MV-4-11 (cell line): ENCODE results near the gene NUDT16L1.

ENCODE experiments used
- DNase-seq: peaks from one replicate; lab custom pipeline; 2025; lab: John Stamatoyannopoulos, UW

NUDT16L1 gene

DNA sequence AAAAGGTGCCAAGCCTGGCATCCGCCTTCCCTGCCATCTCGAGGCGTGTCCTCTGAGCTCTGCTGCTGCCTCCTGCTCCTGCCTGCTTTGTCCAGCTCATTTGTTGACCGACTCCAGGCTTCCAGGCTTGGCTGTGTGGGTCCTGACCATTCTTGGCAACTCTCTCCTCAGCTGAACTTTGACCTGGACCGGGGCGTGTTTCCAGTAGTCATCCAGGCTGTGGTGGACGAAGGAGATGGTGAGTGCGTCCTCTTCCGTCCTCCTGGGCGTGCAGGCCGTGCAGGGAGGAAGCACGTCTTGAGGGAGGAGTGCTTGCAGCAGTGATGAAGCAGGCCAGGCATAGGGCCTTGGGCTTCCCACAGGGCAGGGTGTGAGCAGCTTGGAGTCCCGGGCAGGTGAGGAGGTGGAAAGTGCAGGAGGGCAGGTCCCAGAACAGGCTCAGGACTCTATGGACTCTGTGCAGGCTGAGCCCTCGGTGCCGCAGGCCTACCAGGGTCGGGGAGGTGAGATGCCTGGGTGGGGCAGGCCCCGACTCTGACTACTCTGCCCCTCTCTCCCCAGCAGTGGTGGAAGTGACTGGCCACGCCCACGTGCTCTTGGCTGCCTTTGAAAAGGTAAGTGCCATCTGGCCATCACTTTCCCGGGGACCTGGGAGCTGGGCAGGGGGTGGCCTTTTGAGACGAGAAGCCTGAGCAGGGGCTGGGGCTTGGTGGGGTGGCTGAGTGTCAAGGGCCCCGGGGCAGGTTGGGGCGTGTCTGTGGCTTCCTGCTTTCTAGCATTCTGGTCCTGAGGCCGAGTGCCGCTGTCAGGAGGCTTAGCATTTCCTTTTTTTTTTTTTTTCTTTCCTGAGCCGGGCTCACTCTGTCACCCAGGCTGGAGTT lies 28.6 kb upstream of the NUDT16L1 start:
- peak; percentile 80 for DNase-seq

DNA sequence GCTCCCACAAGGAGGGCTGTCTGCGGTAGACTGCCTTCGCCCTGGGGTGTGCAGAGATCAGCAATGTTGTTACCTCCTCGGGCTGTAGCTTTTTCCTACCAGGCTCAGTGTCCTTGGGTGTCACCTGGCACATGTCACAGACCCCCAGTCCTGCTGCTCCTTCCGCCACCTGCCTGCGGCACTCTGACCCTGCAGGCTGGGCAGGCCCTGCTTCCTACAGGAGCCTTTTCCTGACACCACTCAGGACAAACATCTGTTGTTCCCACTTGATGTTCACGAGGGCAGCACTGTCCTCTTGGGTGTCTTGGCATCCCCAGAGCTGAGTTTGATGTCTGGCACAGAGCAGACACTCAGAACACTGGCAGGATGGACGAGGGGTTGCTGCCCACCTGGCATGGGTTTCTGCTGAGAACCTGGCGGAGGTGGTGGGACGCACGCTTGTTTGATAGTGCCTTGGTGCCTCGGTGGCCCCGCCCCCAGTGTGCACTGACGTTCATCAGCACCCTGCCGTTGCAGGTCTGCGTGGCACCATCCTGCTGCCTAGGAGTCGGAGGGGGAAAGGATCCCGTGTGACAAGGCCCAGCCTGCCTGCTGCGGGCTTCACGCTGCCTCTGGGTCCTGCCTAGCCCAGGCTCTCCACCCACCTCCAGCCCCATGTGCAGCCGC lies 26.7 kb upstream of the NUDT16L1 start:
- no peak for DNase-seq

DNA sequence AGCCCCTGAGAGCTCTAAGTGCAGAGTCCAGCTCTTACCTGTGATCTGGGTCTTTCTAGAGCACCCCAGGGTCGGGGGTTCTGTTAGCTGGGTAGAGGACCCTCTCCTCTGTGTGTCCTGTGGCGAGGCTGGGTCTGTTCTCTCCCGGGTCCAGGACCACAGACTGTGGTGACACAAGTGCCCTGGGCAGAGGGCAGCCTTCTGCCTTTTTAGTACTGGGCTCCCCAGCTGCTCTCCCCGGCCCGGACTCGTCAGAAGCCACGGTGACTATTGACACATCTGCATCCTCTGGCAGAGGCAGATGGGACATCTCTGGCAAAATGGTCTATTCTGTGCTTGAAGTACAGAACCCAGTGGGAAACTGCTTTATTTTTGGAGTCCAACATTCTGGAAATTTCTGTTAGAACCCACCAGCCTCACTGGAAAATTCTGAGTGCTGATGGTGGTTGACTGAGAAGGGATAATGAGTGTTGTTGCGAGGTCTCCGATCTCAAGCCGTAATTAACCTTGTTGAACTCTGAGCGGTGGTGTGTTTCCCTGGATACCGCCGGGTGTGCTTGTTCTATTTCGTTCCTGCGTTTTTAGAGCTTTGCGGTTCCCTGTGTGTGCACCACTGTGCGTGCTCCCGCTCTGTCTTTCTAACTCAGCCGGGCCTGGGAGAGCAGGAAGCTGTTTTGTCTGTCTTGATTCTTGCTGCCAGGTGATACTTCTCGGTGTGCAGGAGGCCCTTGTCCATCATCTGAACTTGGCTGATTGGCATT lies 26.0 kb upstream of the NUDT16L1 start:
- DNase-seq, result no peak

DNA sequence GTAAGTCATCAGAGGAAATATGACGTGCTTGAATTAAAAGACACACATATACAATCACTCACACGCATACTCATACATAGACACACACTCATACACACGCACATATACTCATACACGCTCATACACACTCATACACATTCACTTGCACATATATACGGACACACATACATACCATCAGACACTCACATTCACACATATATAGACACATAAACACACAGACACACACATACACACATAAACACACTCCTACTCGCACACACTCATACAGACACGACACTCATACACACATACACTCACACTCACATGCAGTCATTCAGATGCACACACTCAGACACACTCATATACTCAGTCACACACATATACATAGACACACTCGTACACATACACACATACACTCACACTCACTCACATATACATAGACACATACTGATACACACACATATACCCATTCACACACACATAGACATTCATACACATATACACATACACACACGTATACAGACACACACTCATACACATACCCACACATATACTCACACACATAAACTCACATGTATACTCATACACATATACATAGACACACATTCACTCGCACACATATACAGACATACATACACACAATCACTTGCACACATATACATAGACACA lies 24.9 kb upstream of the NUDT16L1 start:
- no peak for DNase-seq

DNA sequence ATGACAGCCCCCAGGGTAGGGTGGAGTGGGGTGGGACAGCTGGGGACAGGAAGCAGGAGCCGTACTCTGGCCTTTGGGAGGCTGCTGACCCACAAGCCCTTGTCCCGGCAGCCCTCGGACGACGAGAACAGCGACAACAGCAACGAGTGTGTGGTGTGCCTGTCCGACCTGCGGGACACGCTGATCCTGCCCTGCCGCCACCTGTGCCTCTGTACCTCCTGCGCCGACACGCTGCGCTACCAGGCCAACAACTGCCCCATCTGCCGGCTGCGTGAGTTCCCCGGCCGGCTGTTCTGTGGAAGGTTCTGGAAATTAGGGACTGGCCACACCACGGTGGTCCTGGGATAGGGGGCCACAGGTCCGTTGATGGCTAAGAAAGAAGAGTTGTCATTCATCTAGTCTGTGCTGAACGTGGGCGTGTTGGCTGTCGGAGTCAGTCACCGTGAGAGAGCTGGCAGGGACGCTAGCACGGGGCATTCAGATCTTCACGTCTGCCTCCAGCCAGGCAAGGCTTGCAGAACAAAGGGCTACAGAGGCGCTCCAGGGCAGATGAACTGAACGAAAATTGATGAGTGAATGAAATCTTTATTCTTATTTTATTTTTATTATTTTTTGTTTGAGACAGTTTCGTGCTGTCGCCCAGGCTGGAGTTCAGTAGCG lies 19.8 kb upstream of the NUDT16L1 start:
- no peak for DNase-seq

DNA sequence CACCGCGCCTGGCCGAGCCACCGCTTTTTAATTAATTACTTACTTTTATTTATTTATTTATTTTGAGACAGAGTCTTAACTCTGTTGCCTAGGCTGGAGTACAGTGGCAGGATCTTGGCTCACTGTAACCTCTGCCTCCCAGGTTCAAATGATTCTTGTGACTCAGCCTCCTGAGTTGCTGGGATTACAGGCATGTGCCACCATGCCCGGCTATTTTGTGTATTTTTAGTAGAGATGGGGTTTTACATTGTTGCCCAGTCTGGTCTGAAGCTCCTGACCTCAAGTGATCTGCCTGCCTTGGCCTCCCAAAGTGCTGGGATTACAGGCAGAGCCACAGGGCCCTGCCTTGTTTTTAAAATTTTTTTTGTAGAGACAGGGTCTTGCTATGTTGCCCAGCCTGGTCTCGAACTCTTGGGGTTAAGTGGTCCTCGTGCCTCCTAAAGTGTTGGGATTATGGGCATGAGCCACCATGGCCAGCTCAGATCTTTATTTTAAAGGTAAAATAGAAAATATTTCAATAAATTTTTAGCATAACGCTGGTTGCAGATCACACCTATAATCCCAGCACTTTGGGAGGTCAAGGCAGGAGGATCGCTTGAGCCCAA lies 18.3 kb upstream of the NUDT16L1 start:
- no peak for DNase-seq

DNA sequence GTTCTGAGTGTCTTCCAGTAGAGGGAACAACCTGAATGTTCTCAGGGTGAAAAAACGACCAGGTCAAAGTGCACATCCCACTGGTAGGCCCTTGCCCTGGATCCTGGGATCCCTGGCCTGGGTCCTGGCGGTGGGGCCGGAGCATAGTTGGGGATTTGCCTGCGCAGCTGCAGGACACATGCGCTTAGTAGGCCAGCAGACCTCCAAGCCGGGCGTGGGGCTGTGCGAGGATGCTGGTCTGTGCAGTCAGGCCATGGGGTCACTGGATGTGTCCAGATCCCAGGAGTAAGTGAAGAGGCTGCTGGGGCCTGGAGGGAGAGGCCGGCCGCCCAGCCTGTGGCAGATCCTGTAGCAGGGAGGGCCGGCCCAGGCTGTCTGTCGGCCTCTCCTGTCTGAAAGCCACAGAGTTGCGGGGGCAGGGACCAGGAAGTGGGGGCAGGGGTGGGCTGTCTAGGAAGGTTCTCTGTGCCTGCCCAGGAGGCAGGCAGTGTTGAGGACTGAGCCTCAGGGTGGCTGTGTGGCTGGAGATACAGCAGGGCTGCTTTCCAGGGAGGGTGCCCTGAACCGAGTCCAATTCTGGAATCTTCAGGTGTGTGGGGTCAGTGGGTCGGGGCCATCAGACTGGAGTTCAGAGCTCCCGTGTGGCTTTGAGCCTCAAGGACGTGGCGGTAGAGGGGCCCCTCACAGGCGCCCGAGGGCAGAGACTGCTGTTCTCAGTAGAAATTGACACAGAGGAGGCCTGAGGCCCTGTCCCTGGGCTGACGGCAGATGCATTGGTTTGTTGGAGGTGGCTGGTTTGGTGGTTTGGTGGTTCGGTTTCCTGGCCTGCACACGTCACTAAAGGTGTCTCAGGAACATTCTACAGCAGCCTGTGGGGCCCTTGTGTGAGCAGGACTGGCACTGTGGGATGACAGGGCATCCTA lies 17.2 kb upstream of the NUDT16L1 start:
- DNase-seq, result no peak

DNA sequence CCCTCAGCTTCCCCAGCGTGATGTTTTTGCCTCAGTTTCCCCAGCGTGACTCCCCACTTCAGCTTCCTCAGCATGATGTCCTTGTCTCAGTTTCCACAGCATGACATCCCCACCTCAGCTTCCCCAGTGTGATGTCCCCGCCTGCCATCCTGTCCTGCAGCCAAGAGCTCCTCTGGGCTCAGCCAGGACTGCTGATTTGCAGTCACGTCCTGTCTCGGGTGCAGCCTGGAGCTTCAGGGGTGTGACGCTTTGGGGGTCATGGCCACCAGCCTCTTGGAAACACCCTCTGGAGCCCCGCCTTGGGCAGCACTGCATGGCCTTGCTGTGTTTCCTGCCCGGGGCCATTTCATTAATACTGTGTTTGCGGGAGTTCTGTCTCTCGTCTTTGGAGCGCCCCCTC lies 16.5 kb upstream of the NUDT16L1 start:
- no peak for DNase-seq

DNA sequence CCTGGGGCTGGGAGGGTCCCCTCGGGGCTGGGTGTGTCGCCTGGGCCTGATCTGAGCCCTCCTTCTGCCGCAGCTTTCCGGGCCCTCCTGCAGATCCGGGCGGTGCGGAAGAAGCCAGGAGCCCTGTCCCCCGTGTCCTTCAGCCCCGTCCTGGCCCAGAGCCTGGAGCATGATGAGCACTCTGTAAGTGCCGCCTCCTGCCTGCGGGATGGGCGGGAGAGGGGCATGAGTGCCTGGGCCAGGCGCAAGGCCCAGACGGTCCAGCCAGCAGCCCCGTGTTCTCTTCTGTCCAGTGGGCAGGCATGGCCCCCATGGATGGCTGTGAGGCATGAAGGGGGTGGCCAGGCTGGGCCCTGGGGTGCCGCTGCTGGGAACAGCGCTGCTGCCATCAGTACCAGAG lies 16.0 kb upstream of the NUDT16L1 start:
- DNase-seq, result no peak

DNA sequence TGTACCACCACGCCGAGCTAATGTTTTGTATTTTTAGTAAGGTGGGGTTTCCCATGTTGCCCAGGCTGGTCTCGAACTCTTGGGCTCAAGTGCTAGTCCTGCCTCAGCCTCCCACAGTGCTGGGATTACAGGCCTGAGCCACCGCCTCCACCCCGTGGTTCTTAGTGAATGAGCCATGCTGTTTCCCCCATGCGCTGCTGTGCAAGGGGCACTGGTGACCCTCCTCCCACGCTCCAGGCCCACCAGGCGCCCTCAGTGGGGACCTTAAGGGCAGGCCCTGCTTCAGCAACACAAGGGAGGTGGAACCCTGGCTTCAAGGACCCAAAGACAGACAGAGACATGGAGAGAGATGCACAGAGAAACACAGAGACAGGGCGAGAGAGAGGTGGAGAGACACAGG lies 15.4 kb upstream of the NUDT16L1 start:
- no peak for DNase-seq

DNA sequence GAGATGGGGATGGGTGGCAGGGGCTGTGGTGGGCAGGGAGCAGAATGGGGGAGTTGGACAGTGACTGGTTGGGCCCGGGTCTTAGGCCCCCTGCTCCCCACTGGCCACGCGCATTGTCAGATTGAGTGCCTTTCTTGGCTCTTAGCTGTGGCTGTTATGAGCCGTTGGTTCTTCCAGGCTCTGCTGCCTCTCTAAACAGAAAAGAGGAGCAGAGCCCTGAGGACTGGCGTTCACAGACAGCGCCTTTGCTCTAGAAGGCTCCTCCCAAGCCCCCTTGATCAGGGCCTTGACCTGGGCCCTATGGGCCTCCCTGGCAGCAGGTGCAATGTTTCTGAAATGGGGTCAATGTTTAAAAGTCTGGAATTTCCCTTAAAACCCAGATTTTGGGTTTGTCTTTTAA lies 14.8 kb upstream of the NUDT16L1 start:
- no peak for DNase-seq

DNA sequence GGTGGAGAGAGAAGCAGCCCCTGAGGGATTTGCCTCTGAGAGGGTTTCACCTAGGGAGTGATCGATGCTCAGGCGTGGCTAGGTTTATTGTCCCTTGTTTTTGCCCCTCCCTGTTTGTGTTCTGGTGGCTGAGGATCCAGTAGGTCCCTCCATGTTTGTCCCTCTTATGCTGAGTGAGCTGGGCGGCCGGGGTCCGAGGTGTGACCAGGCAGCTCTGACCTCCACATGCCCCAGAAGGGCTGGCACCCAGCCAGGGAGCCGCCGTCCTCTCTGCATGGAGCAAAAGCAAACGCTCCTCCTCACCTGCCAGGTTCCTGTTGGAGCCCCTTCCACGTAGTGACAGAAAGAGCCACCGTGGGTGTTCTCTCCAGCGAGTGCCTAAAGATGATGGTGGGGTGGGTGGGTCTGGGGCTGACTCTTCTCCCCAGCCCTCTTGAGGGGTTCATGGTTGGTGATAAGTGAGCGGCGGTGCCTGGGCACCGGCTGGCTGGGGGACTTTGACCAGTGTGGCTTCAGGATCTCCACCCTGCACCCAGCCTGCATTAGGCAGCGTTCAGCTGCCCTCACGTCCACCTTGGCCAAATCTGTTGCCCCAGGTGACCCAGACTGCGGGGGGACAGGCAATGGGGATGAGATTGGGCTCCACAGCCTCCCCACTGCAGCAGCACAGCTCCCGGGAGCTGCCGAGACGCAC lies 14.1 kb upstream of the NUDT16L1 start:
- DNase-seq, result no peak

DNA sequence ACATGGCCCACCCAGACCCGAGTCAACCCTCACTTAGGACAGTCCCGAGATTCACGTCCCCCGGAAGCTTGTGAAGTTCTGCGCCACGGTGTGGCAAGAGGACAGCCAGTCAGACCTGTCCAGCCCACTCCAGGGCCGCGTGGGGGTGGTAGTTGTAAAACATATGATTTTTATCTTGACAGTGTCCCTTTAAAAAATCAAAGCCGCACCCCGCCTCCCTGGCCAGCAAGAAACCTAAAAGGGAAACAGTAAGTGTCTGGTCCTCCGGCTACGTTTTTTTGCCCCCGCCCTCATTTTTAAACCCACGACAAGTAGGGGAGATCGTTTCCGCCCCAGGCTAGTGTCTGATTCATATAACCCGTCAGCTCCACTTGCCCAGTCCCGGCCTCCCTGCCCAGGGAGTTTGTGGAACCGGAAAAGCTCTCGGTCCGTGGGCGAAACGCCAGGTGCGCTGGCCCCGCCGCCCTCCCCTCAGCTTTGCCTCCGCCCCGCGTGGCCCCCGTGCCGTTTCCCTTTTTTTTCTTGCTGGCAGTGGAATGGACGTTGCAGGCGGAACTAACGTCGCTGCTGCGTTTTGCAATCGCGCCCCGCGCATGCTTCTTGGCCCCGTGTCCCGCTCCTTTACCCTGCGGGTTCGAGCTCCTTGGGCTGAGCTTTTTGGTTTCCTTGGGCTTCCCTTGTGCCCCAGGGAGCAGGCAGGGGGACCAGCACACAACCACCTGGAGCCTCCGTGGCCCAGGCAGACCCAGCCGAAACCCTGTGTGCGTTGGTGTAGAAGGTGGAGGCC lies 13.3 kb upstream of the NUDT16L1 start:
- DNase-seq, result peak; percentile 96

DNA sequence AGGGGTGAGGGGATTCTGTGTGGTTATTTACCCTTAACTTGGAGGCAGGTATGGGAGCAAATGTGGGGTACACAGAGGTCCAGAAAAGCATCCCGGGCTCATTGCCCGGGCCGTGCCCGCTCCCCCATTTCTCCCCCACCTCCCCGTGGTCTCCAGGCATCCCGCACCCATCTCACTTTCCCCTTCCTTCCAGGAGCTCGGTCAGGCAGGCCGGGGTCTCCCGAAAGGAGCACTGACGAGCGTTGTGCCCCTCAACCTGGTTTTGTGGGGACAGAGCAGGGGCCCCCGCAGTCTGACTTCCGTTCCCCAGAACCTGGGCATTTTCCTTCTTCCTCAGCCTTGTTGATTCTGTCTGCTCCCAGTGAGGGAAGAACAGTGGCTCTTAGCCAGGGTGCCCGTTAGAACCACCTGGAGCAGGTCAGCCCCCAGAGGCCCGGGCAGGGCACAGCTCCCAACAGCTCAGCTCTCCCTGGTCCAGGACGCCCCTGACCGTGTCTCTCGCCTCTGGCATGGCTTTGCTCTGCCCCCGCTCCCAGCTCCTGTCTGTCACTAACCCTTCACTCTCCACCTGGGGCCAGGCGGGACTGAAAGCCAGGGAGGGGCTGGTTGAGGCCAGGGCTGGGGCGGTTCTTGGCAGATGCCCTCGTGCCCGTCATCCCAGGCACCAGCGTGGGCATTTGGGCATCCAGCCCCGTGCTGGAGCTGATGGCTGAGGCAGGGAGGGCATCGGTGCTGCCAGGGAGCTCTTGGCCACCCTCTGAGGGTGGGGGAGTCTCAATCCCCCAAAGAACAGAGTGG lies 12.5 kb upstream of the NUDT16L1 start:
- no peak for DNase-seq

DNA sequence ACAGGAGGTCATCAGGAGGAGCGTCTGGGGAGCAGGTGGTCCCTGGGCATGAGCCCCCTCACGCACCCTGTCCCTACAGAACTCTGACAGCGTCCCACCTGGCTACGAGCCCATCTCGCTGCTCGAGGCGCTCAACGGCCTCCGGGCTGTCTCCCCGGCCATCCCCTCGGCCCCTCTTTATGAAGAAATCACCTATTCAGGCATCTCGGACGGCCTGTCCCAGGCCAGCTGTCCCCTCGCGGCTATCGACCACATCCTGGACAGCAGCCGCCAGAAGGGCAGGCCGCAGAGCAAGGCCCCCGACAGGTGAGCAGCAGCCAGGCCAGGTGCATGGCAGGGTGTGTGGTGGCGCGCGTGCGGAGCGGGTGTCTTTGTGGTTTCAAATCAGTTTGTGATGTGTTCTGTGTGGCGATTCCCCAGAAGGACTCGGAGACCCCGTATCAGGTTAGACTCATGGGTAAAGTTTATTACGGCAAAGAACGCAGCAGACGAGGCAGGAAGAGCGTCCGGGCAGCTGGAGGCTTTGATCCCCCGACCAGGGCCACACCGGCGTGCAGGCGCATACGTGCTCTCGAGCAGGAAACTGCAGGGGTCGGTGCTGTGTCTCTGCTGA lies 11.8 kb upstream of the NUDT16L1 start:
- no peak for DNase-seq

DNA sequence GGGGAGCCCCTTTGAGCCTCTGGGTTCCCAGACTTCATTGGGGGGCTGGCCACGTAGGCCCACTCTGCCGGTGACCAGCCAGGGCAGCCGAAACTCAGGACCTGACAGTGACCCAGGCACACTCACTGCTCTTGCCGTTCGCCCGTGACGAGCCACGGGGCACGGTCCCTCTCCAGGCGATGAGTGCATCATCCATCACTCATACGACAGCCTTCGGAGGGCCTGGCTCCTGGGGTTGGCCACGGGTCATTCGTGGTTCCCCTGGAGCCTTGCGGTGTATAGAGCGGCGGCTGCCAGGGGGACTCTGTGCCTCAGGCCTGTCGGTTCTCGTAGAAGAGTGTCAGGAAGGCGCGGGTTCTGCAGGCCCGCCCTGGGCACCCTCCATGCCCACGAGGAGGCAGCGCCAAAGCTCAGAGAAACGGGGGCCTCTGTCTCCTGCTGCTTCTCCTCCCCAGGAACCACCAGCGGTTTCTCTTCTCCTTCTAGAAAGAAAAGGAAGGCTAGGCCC lies 11.2 kb upstream of the NUDT16L1 start:
- DNase-seq, result peak; percentile 64

DNA sequence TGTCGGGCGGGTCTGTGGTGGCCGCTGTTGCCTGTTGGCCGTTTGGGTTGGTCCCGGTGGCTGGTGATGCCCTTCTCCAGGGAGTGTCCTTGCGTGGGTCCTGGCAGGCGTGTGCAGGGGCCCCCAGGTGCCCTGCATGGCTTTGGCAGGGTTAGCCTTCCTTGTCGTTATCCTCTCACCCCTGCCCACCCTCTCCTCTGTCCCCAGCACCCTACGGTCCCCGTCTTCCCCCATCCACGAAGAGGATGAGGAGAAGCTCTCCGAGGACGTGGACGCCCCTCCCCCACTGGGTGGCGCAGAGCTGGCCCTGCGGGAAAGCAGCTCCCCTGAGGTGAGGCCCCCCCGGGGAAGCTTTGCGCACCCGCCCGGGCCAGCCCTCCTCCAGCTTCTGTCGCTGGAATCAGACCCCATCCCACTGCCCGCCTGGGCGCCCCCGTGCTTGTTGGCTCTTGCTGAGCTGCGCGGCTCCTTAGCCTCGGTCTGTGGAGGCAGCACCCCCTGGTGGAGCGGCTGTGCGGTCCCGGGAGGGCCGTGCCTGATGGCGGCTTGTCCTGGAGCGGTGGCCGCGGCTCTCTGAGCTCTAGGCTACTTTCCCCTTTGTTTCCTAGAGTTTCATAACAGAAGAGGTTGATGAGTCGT lies 10.6 kb upstream of the NUDT16L1 start:
- peak; percentile 72 for DNase-seq
